H9 (cell line): Measurements from ENCODE around the gene TNKS1BP1. TPM values are rescaled to one million over a fixed set of nuclear protein-coding genes. Genes with fewer than 3 reads are reported as not detected.

Experiments
- DNase-seq: peaks from one replicate; pipeline ENCODE4 v3.0.0-alpha.2; 2017
- H2AFZ ChIP-seq: one replicate; pipeline ENCODE4 v1.6.1; 2013; ENCODE audit warnings: mild to moderate bottlenecking, low read length, control low read depth, moderate library complexity
- H2AK5ac ChIP-seq: 2 replicates; pipeline ENCODE4 v1.6.1; 2013; ENCODE audit warnings: low read length, control low read depth, mixed read lengths; ENCODE audit not compliant: insufficient read length
- H2BK120ac ChIP-seq: one replicate; pipeline ENCODE4 v1.6.1; 2013; ENCODE audit warnings: low read depth, mild to moderate bottlenecking, low read length, control low read depth, inconsistent platforms; ENCODE audit not compliant: poor library complexity, severe bottlenecking
- H2BK12ac ChIP-seq: 2 replicates; pipeline ENCODE4 v1.6.1; 2013; ENCODE audit warnings: low read length, control low read depth, mixed read lengths, low read depth; ENCODE audit not compliant: insufficient read length
- H2BK15ac ChIP-seq: 2 replicates; pipeline ENCODE4 v1.6.1; 2013; ENCODE audit warnings: low read depth, low read length, control low read depth
- H2BK20ac ChIP-seq: one replicate; pipeline ENCODE4 v1.6.1; 2013; ENCODE audit warnings: low read depth, mild to moderate bottlenecking, low read length, control low read depth, inconsistent platforms; ENCODE audit not compliant: poor library complexity, severe bottlenecking
- H2BK5ac ChIP-seq: 2 replicates; pipeline ENCODE4 v1.6.1; 2013; ENCODE audit warnings: low read length, control low read depth, mixed read lengths; ENCODE audit not compliant: insufficient read length
- H3K14ac ChIP-seq: 2 replicates; pipeline ENCODE4 v1.6.1; 2013; ENCODE audit warnings: low read length, control low read depth; ENCODE audit not compliant: insufficient read depth
- H3K18ac ChIP-seq: 2 replicates; pipeline ENCODE4 v1.6.1; 2013; ENCODE audit warnings: low read depth, mild to moderate bottlenecking, mixed read lengths, low read length, control low read depth; ENCODE audit not compliant: insufficient read length
- H3K23ac ChIP-seq: 2 replicates; pipeline ENCODE4 v1.6.1; 2013; ENCODE audit warnings: low read length, control low read depth, mixed read lengths, low read depth; ENCODE audit not compliant: insufficient read length
- H3K23me2 ChIP-seq: 2 replicates; pipeline ENCODE4 v1.6.1; 2013; ENCODE audit warnings: low read depth, mild to moderate bottlenecking, mixed read lengths, low read length, control low read depth; ENCODE audit not compliant: insufficient read length, poor library complexity, severe bottlenecking
- H3K27ac ChIP-seq: 2 replicates; pipeline ENCODE4 v1.5.1; 2013; ENCODE audit warnings: low read length, control low read depth, mixed read lengths, low read depth; ENCODE audit not compliant: insufficient read length
- H3K27me3 ChIP-seq: 2 replicates; pipeline ENCODE4 v1.6.1; 2013; ENCODE audit warnings: low read length, control low read depth, inconsistent platforms; ENCODE audit not compliant: insufficient read depth
- H3K4ac ChIP-seq: 2 replicates; pipeline ENCODE4 v1.6.1; 2013; ENCODE audit warnings: low read depth, mild to moderate bottlenecking, control low read depth, inconsistent platforms, low read length, moderate library complexity
- H3K4me1 ChIP-seq: 2 replicates; pipeline ENCODE4 v1.6.1; 2013; ENCODE audit warnings: low read length, control low read depth, inconsistent platforms; ENCODE audit not compliant: insufficient read depth
- H3K4me2 ChIP-seq: 2 replicates; pipeline ENCODE4 v1.6.1; 2013; ENCODE audit warnings: low read length, control low read depth, mixed read lengths; ENCODE audit not compliant: insufficient read length, insufficient read depth
- H3K56ac ChIP-seq: 2 replicates; pipeline ENCODE4 v1.6.1; 2013; ENCODE audit warnings: low read depth, mild to moderate bottlenecking, mixed read lengths, low read length, control low read depth; ENCODE audit not compliant: insufficient read length
- H3K79me1 ChIP-seq: 2 replicates; pipeline ENCODE4 v1.6.1; 2013; ENCODE audit warnings: low read depth, mild to moderate bottlenecking, moderate library complexity, low read length, control low read depth, inconsistent platforms; ENCODE audit not compliant: insufficient read depth, poor library complexity, severe bottlenecking
- H3K79me2 ChIP-seq: 2 replicates; pipeline ENCODE4 v1.6.1; 2013; ENCODE audit warnings: low read length, control low read depth, inconsistent platforms; ENCODE audit not compliant: insufficient read depth
- H3K9ac ChIP-seq: 2 replicates; pipeline ENCODE4 v1.6.1; 2013; ENCODE audit warnings: low read length, control low read depth, mixed read lengths; ENCODE audit not compliant: insufficient read length; ENCODE audit errors: extremely low read depth
- H3K9me3 ChIP-seq: one replicate; pipeline ENCODE4 v1.6.1; 2013; ENCODE audit warnings: low read depth, low read length, inconsistent platforms; ENCODE audit not compliant: control insufficient read depth
- H3T11ph ChIP-seq: one replicate; pipeline ENCODE4 v1.6.1; 2013; ENCODE audit warnings: mild to moderate bottlenecking, low read length, control low read depth, inconsistent platforms
- H4K20me1 ChIP-seq: one replicate; pipeline ENCODE4 v1.6.1; 2013; ENCODE audit not compliant: control insufficient read depth, insufficient read length, insufficient read depth
- H4K5ac ChIP-seq: 2 replicates; pipeline ENCODE4 v1.6.1; 2013; ENCODE audit warnings: low read depth, mild to moderate bottlenecking, mixed read lengths, low read length, control low read depth; ENCODE audit not compliant: insufficient read length
- H4K8ac ChIP-seq: replicated peaks from 2 replicates; pipeline ENCODE4 v1.6.1; 2013; ENCODE audit warnings: low read length, control low read depth, mixed read lengths, low read depth; ENCODE audit not compliant: insufficient read length
- H4K91ac ChIP-seq: 2 replicates; pipeline ENCODE4 v1.6.1; 2013; ENCODE audit warnings: low read depth, mild to moderate bottlenecking, moderate library complexity, mixed read lengths, low read length, control low read depth; ENCODE audit not compliant: insufficient read length
- H3K27ac Mint-ChIP-seq, 3 experiments: 2 replicates in 2 of 3; 3 replicates in 1 of 3; pipeline ENCODE4 v1.8.0; 2020 to 2021; ENCODE audit warnings: mixed read lengths in 3 of 3, mild to moderate bottlenecking in 1 of 3, moderate library complexity in 1 of 3
- H3K27me3 Mint-ChIP-seq: 2 replicates; pipeline ENCODE4 v1.8.0; 2021; ENCODE audit warnings: low read depth, mild to moderate bottlenecking, moderate library complexity, mixed read lengths
- H3K36me3 Mint-ChIP-seq, 3 experiments: 2 replicates in 2 of 3; 3 replicates in 1 of 3; pipeline ENCODE4 v1.8.0; 2020 to 2021; ENCODE audit warnings: low read depth in 3 of 3, mixed read lengths in 3 of 3; ENCODE audit not compliant: insufficient read depth in 1 of 3
- H3K4me1 Mint-ChIP-seq, 2 experiments: 2 replicates each; pipeline ENCODE4 v1.8.0; 2020; ENCODE audit warnings: mixed read lengths in 2 of 2
- H3K4me3 Mint-ChIP-seq, 2 experiments: 2 replicates in 1 of 2; 3 replicates in 1 of 2; pipeline ENCODE4 v1.8.0; 2020 to 2021; ENCODE audit warnings: mild to moderate bottlenecking in 2 of 2, mixed read lengths in 2 of 2, moderate library complexity in 1 of 2
- H3K9me3 Mint-ChIP-seq, 2 experiments: 2 replicates in 1 of 2; 3 replicates in 1 of 2; pipeline ENCODE4 v1.8.0; 2020; ENCODE audit warnings: mild to moderate bottlenecking in 2 of 2, mixed read lengths in 2 of 2, moderate library complexity in 1 of 2
- WGBS: extraction: QIAGEN DNeasy Blood & Tissue Kit; methylation state at CpG from one replicate; pipeline ENCODE4 v1.1.7; 2013; ENCODE audit warnings: missing lambda C conversion rate, low lambda C conversion rate, mixed read lengths; ENCODE audit not compliant: insufficient read length; ENCODE audit errors: extremely low coverage; 5-methylcytosine and 5-hydroxymethylcytosine counted together
- total RNA-seq: library from RNA; stranded (reverse); gene quantifications from 2 replicates; pipeline ENCODE4 v1.2.1, GENCODE V29; 2021
- TF ChIP-seq, protein P1 (sequence below): fragments of 200-600 bp; sonication (generic); conservative IDR thresholded peaks from 3 replicates; pipeline ENCODE4 v1.8.0; 2021; ENCODE audit warnings: antibody characterized with exemption, mild to moderate bottlenecking

TNKS1BP1 gene
- total RNA-seq, 1 experiment from 2014 or later, result 130 TPM

DNA sequence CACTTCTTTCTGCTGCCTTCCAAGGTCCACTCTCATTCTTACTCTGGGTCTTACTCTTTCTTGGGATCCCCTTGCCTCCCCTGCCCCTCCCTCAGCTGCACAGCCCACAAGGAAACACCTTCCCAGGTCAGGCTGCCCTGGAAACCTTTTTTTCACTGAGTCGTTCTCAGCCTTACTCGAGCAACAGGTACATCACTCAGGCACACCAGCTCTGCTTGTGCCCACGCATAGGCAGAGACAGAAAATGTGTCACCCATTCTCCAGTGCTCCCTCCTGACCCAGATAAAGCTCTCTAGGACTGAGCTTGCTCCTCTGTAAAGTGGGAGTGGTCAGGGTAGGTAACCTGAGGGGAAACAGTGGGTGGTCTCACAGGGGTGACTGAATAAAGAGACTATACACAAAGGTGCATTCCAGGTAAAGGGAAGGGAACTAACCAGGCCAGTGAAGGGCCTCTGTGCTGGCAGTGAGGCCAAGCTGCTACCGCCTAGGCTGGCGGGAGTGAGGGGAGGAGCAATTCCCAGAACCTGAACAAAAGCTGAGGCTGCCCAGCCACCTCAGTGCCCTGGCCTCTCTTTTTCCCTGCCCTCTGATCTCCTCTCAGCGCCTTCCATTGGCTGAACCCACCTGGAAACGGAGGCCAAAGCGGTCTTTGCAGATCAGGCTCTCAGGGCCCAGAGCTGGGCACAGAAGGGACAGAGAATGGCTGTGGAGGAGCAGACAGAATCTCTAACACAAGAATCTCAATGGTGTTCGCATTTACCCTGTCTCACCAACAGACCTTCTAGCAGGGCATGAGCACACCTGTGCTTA, 40.3 kb upstream of the TNKS1BP1 start:
- peak overlapping the region in 2 of 3 experiments; percentile 86 to 89; a peak in 4 of 7 replicates for H3K27ac Mint-ChIP-seq
- no peaks in the 10 kb centered on the region for H3K27me3 ChIP-seq

More for the DNA sequence above, 40.3 kb upstream of the TNKS1BP1 start:
- Mint-ChIP-seq H3K4me1 (peaks cover 27% of the 10 kb centered on the region in 2 experiments), H3K27me3 (peaks cover 30% of the 10 kb centered on the region), H3K4me3 (no peak overlapping the region), H3K9me3 (0 out of 5 replicates have a peak, but pooled peaks cover 0 to 2% of the 10 kb centered on the region in 2 experiments), H3K36me3 (no peaks in the 10 kb centered on the region)
- Histone ChIP-seq H3K79me2 (no peaks in the 10 kb centered on the region), H3K14ac (no peak overlapping the region), H2AK5ac (no peak overlapping the region), H3K79me1 (no peaks in the 10 kb centered on the region), H2AFZ (no peak overlapping the region), H3K4me2 (no peak overlapping the region), H3K23me2 (no peaks in the 10 kb centered on the region), H3K9ac (no peak overlapping the region), H3K4ac (no peak overlapping the region), H3K18ac (peak overlapping the region; percentile 9), H2BK12ac (no peak overlapping the region), H2BK5ac (no peak overlapping the region), H2BK120ac (no peak overlapping the region), H4K20me1 (no peaks in the 10 kb centered on the region), H4K5ac (no peak overlapping the region), H2BK15ac (no peak overlapping the region), H4K91ac (no peak overlapping the region), H3K23ac (no peak overlapping the region), H3K4me1 (peaks cover 6% of the 10 kb centered on the region), H3K27ac (no peak overlapping the region), H3T11ph (no peak overlapping the region), H3K9me3 (no peaks in the 10 kb centered on the region), H4K8ac (no peak overlapping the region), H2BK20ac (no peak overlapping the region), H3K56ac (no peak overlapping the region)
- peak; percentile 70 for DNase-seq
- TF ChIP-seq, protein P1, sequence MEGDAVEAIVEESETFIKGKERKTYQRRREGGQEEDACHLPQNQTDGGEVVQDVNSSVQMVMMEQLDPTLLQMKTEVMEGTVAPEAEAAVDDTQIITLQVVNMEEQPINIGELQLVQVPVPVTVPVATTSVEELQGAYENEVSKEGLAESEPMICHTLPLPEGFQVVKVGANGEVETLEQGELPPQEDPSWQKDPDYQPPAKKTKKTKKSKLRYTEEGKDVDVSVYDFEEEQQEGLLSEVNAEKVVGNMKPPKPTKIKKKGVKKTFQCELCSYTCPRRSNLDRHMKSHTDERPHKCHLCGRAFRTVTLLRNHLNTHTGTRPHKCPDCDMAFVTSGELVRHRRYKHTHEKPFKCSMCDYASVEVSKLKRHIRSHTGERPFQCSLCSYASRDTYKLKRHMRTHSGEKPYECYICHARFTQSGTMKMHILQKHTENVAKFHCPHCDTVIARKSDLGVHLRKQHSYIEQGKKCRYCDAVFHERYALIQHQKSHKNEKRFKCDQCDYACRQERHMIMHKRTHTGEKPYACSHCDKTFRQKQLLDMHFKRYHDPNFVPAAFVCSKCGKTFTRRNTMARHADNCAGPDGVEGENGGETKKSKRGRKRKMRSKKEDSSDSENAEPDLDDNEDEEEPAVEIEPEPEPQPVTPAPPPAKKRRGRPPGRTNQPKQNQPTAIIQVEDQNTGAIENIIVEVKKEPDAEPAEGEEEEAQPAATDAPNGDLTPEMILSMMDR, result no peak
- WGBS, result no CpG with 5 or more reads among the region's 9 CpGs
